OCI-LY1 (cell line): Measurements from ENCODE around the gene LRRC61.

ENCODE experiments used
- H2AFZ ChIP-seq: fragments of 200-600 bp; sonication (generic), shearing (Covaris generic); 2 replicates; pipeline ENCODE4 v1.6.0; 2014; ENCODE audit warnings: antibody characterized with exemption, mild to moderate bottlenecking, low read length
- H3F3A ChIP-seq: fragments of 200-600 bp; sonication (generic), shearing (Covaris generic); 2 replicates; pipeline ENCODE4 v1.6.0; 2014; ENCODE audit warnings: mild to moderate bottlenecking, antibody characterized with exemption, low read length, moderate library complexity; ENCODE audit not compliant: insufficient read depth
- H3K27ac ChIP-seq: fragments of 200-600 bp; sonication (generic); 2 replicates; pipeline ENCODE4 v1.5.1; 2014; ENCODE audit warnings: low read length, mixed run types, mild to moderate bottlenecking, low read depth; ENCODE audit not compliant: poor library complexity, severe bottlenecking
- H3K27me3 ChIP-seq: fragments of 200-600 bp; sonication (generic); 2 replicates; pipeline ENCODE4 v1.6.0; 2014; ENCODE audit warnings: antibody characterized with exemption, mild to moderate bottlenecking, low read length, moderate library complexity; ENCODE audit not compliant: insufficient read depth
- H3K36me3 ChIP-seq: fragments of 200-600 bp; sonication (generic); 2 replicates; pipeline ENCODE4 v1.6.1; 2014; ENCODE audit warnings: mild to moderate bottlenecking, antibody characterized with exemption, low read length, moderate library complexity, mixed read lengths; ENCODE audit not compliant: insufficient read depth
- H3K4me1 ChIP-seq: fragments of 200-600 bp; sonication (generic); 2 replicates; pipeline ENCODE4 v1.5.1; 2014; ENCODE audit warnings: mild to moderate bottlenecking, low read length, moderate library complexity; ENCODE audit not compliant: insufficient read depth, severe bottlenecking
- H3K4me2 ChIP-seq: fragments of 200-600 bp; sonication (generic), shearing (Covaris generic); 2 replicates; pipeline ENCODE4 v1.6.1; 2014; ENCODE audit warnings: low read length
- H3K4me3 ChIP-seq: fragments of 200-600 bp; sonication (generic); 2 replicates; pipeline ENCODE4 v1.5.1; 2014; ENCODE audit warnings: low read length, low read depth, mild to moderate bottlenecking, mixed read lengths; ENCODE audit not compliant: poor library complexity, severe bottlenecking
- H3K79me2 ChIP-seq: fragments of 200-600 bp; shearing (Covaris generic); 2 replicates; pipeline ENCODE4 v1.6.1; 2016; ENCODE audit warnings: mixed run types, low read length, mixed read lengths; ENCODE audit not compliant: insufficient read depth
- H3K9ac ChIP-seq: fragments of 200-600 bp; sonication (generic), shearing (Covaris generic); 2 replicates; pipeline ENCODE4 v1.6.1; 2014; ENCODE audit warnings: mild to moderate bottlenecking, low read length, mixed read lengths
- H3K9me2 ChIP-seq: fragments of 200-600 bp; sonication (generic), shearing (Covaris generic); 2 replicates; pipeline ENCODE4 v1.6.1; 2014; ENCODE audit warnings: low read depth, mild to moderate bottlenecking, low read length, mixed read lengths
- H3K9me3 ChIP-seq: fragments of 200-600 bp; shearing (Covaris generic); 2 replicates; pipeline ENCODE4 v1.6.1; 2014; ENCODE audit warnings: low read length, mixed read lengths
- H4K20me1 ChIP-seq: fragments of 200-600 bp; sonication (generic), shearing (Covaris generic); 2 replicates; pipeline ENCODE4 v1.6.0; 2016; ENCODE audit warnings: mild to moderate bottlenecking, low read length; ENCODE audit not compliant: insufficient read depth
- EZH2 ChIP-seq: fragments of 200-600 bp; sonication (generic), shearing (Covaris generic); IDR thresholded peaks from 2 replicates; pipeline ENCODE4 v1.8.0; 2017; ENCODE audit warnings: borderline replicate concordance, mixed run types, mild to moderate bottlenecking, antibody characterized with exemption, low read length, moderate library complexity, mixed read lengths
- TF ChIP-seq, protein P1 (sequence below): fragments of 200-600 bp; sonication (generic), shearing (Covaris generic); IDR thresholded peaks from 2 replicates; pipeline ENCODE4 v1.5.1; 2017; ENCODE audit warnings: mild to moderate bottlenecking, antibody characterized with exemption, low read length, moderate library complexity, mixed read lengths

LRRC61 gene

DNA sequence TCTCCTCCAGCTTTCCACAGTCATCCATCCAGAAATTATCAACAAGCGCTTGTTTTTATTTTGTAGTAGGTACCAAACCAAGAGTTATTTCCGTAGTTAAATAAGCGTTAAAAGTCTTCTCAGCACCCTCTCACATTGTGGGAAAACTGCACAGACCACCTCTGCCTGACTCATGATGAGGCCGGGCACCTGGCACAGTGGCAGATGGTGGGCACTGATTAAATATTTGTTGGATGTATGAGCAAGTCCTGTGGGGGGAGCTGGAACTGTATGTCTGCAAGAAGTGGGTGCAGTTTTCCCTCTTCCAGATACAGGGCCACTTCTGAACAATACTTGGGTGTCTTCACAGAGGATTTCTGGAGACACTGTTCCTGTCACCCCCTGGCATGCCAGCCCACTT lies 40.2 kb downstream of the LRRC61 start:
- H4K20me1 ChIP-seq: no peaks in the 10 kb centered on the region
- no peaks in the 10 kb centered on the region for H3K9me3 ChIP-seq
- H3K27ac ChIP-seq: peak overlapping the region; percentile 41
- peaks cover 3% of the 10 kb centered on the region; the same call in 1 of the 2 replicates for H3F3A ChIP-seq
- no peak overlapping the region for H3K4me3 ChIP-seq
- H3K79me2 ChIP-seq: no peaks in the 10 kb centered on the region
- no peak overlapping the region for H3K4me2 ChIP-seq
- H3K4me1 ChIP-seq: peaks cover 64% of the 10 kb centered on the region
- TF ChIP-seq, protein P1, sequence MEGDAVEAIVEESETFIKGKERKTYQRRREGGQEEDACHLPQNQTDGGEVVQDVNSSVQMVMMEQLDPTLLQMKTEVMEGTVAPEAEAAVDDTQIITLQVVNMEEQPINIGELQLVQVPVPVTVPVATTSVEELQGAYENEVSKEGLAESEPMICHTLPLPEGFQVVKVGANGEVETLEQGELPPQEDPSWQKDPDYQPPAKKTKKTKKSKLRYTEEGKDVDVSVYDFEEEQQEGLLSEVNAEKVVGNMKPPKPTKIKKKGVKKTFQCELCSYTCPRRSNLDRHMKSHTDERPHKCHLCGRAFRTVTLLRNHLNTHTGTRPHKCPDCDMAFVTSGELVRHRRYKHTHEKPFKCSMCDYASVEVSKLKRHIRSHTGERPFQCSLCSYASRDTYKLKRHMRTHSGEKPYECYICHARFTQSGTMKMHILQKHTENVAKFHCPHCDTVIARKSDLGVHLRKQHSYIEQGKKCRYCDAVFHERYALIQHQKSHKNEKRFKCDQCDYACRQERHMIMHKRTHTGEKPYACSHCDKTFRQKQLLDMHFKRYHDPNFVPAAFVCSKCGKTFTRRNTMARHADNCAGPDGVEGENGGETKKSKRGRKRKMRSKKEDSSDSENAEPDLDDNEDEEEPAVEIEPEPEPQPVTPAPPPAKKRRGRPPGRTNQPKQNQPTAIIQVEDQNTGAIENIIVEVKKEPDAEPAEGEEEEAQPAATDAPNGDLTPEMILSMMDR: no peak
- no peak for TF ChIP-seq EZH2
- no peaks in the 10 kb centered on the region for H3K27me3 ChIP-seq
- H3K36me3 ChIP-seq: no peaks in the 10 kb centered on the region
- no peak overlapping the region for H2AFZ ChIP-seq
- no peaks in the 10 kb centered on the region for H3K9me2 ChIP-seq
- H3K9ac ChIP-seq: no peak overlapping the region

DNA sequence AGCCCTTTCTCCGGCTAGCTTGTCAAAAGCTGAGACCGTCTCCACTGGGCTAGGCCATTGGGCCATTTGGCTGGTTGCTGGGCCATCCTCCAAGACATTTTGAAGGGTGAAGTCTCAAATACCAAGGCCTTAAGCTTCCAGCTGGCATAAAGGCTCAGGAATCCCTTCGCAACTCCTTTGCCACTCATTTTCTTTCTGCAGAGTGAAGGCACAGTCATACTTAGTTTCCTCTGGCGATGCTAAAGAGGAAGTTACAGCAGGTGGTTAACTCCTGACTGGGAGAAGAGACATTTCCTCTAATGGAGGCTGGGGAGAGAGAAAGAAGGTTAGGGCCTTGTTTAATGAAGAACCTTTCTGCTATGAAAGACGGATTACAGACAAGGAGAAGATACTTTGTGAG lies 40.7 kb downstream of the LRRC61 start:
- Histone ChIP-seq H3K27me3 (no peaks in the 10 kb centered on the region), H3K4me1 (peaks cover 60% of the 10 kb centered on the region), H3K79me2 (no peaks in the 10 kb centered on the region), H2AFZ (no peak overlapping the region), H3K36me3 (no peaks in the 10 kb centered on the region), H3K4me3 (no peak overlapping the region), H3K9ac (no peak overlapping the region), H3K27ac (peak overlapping the region; percentile 41), H3F3A (no peaks in the 10 kb centered on the region; the same call in 1 of the 2 replicates), H3K4me2 (peak overlapping the region; percentile 13; the same call in 1 of the 2 replicates), H3K9me3 (no peaks in the 10 kb centered on the region), H4K20me1 (no peaks in the 10 kb centered on the region), H3K9me2 (no peaks in the 10 kb centered on the region)
- TF ChIP-seq, protein P1: no peak
- TF ChIP-seq EZH2: no peak

DNA sequence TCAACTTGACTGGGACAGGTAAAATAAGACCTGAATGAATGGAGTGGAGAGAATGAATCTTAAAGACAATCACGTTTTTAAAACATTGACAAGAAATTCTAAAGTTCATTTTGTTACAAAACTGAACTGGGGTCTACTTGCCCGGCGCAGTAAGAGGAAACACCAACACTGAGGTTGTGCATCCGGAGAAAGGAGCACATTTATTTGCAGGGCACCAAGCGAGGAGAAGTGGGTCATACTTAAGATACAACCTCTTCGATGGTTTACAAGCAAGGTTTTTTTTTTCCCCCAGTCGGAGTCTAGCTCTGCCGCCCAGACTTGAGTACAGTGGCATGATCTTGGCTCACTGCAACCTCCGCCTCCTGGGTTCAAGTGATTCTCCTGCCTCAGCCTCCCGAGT lies 42.0 kb downstream of the LRRC61 start:
- TF ChIP-seq, protein P1: no peak
- TF ChIP-seq EZH2: no peak
- Histone ChIP-seq H3K36me3 (no peaks in the 10 kb centered on the region), H3K27ac (no peak overlapping the region), H3K9me2 (no peaks in the 10 kb centered on the region), H2AFZ (no peak overlapping the region), H3K4me3 (no peak overlapping the region), H3K27me3 (no peaks in the 10 kb centered on the region), H3K79me2 (no peaks in the 10 kb centered on the region), H4K20me1 (no peaks in the 10 kb centered on the region), H3K9me3 (no peaks in the 10 kb centered on the region), H3K4me1 (peaks cover 66% of the 10 kb centered on the region), H3K9ac (no peak overlapping the region), H3K4me2 (no peak overlapping the region), H3F3A (no peaks in the 10 kb centered on the region; the same call in 1 of the 2 replicates)
